Erythroblast (primary cell): ENCODE data around the gene SEMA7A.

ENCODE experiments used
- DNase-seq, 2 experiments: peaks; one replicate each; lab custom pipeline; 2025; lab: John Stamatoyannopoulos, UW
- GATA1 ChIP-seq: IDR thresholded peaks from 2 replicates; pipeline ENCODE4 v1.6.1; 2011; ENCODE audit warnings: low read depth, mild to moderate bottlenecking, control low read depth, low read length, moderate library complexity
- POLR2A ChIP-seq: IDR thresholded peaks from 2 replicates; pipeline ENCODE4 v1.6.1; 2011; ENCODE audit warnings: mild to moderate bottlenecking, low read length

The SEMA7A gene

DNA sequence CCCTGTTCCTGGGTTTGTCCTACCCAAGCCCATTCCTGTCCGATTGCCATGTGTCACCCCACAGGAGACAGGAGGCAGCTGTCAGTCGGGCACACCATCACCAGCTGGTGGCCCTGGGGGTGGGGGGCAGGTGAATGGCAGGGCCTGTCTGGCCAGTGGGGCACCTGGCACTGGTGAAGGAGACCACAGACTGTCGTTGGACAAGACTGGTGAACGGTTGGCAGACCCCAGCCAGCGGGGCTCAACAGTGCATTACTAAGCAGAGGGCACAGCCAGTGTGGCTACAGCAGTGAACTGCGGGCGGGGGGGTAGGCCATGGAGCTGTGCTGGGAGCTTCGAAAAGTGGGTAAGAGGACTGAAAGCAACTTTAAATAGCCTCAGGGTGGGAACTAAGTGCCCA is 2.1 kb downstream of the SEMA7A start:
- peak; percentile 33 to 51 for DNase-seq
- no peak for TF ChIP-seq GATA1
- TF ChIP-seq POLR2A: no peak

DNA sequence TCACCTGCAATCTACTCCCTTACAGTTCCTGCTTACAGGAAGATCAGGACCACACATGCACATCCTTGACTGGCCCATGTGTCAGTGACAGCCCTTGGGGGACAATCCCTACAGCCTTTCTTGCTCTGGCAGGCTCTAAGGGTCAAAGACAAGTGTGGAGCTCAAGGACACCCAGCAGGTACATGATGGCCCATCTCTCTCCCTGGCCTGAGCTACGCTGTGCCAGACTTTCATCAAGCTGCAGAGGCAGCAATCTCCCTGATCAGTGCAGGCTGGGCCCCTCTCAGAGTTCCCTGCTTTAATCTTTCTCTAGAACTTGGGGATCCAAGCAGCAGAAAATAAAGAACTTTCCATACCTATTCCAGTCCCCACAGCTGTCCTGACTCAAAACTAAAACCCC is 2.6 kb downstream of the SEMA7A start:
- peak; percentile 27 to 44 for DNase-seq
- TF ChIP-seq GATA1 (no peak), POLR2A (peak; percentile 8)

DNA sequence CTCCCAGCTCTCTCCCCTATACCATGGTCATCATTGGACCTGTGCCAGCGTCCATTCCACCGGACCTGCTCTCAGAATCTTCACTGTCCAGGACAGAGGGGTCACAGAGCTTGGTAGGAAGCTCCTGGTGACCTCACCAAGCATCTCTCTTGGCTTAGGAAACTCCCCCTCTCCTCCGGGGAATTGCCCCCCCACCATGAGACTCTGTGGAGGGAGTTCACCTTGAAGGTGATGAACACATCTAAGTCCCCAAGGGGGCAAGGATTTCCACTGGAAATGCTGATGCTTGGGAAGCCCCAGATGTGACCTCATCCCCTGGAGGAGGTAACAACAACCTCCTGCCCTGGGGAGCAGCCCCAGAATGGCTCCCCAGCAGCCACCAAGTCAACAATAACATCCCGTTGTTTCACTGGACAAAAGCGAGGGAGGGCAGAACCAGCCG is 3.2 kb downstream of the SEMA7A start:
- TF ChIP-seq POLR2A: no peak
- TF ChIP-seq GATA1: no peak
- no peak for DNase-seq

DNA sequence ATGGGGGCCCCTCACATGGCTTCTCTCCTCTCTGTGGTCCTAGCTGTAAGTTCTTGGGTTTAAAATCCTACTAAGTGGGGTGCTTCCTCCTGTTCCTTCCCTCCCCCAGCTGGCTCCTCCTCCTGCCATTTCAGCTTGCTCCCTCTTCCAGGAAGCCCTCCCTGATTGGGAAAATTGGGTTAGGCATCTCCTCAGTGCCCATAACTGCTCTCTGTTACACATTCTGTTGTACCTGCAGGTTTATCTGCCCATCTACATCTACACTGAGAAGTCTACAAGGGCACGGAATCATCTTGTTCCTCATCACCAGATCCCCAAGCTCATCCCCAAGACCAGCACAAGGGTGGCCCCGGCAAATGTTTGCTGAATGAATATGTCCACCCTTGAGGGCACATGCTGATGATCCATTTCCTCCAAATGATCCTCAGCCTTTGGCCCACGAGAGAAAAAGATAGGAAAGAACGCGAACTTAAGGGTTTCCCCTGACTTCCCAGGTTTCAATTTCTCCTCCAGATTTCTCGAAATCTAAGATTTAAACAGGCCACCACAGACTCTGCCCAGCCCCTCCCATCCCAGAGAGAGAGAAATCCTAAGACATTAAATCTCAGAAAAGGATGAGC is 3.9 kb downstream of the SEMA7A start:
- no peak for DNase-seq
- no peak for TF ChIP-seq GATA1
- TF ChIP-seq POLR2A: no peak

DNA sequence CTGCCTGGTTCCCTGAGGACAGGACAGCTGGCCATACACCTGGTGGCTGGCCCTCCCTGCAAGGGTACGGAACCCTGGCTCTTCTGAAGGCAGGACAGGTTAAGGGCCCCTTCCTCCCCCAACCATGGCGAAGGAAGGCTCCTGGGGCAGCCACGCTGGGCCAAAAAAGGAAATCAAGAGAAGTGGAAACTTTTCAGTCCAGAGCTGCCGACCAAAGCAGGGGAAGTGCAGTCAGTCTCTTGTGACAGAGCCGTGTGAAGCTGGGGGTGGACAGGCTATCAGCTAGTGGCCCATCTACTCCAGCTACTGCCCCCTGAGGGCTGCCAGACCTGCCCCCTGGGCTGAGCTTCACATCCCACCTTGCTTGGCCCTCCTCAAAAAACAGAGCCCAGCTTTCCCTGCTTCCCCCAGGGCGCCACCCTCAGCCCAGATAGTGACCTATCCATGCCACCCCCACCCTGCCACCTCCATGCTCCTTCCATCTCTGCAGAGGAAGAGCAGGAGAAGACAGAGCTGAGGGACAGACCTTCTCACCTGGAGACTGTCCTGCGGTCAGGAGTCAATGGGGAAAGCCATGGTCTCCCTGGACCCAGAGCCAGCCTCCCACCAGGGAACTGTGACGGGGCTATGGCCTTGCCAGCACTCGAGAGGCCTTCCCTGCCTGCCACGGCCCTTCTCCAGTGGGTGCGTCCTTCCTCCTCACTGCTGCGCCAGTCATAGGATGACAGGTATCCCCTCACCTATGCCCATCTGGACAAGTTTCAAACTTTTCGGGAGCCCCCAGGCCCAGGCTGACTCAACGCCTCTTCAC is 4.6 kb downstream of the SEMA7A start:
- no peak for TF ChIP-seq GATA1
- DNase-seq: no peak

DNA sequence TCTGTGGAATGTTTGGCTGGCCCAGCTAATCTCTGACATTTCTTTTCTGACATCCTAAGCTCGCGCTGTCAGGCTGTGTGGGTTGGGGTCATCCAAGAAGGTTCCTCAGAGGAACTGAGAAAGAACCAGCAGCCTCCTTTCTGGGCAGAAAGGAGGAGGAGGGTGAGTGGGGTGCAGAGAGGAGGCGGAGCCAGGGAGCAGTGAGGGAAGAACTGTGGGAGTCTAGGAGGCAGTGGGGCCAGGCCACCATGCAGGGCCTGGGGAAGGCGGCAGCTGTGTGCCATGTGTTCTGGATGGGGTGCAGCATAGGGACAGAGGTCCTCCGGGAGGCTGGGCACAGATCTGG is 5.3 kb downstream of the SEMA7A start:
- no peak for DNase-seq
- TF ChIP-seq POLR2A: no peak
- no peak for TF ChIP-seq GATA1

DNA sequence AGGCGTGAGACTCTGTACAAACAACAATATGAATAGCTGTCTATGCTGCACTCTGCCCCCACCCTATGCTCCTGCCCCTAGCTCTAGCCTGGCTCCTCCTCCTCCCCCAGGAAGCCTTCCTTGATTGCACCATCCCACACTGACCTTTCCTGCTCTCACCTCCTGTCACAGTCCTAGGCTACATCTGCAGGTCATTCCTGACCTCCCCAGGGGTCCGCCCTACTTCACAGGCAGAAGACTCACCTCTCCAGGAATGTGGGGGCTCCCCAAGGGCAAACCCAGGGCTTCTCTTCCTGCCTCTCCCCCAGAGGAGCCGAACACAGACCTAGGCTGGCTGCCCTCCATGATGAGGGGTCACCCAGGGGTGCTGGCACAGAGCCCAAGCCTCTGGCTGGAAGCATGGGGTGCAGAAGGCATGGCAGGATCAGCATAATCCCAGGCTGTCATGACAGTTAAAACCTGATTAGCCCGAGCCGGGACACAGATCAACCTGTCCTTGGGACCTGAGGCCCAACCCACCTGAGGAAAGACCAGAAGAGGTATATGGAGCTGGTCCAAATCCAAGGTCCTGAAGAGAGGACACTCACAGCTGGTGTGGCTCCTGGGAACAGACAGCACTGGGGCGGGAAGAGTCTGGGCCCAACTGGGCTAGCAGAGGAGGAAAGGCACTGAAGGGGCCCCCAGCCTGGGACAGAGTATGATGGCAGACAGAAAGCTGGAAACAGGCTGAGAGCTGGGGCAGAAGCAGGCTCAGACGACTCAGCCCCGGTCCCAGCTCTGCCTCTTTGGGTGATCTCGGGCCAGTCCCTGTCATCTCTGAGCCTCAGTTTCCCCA is 5.9 kb downstream of the SEMA7A start:
- no peak for TF ChIP-seq GATA1
- no peak for DNase-seq

DNA sequence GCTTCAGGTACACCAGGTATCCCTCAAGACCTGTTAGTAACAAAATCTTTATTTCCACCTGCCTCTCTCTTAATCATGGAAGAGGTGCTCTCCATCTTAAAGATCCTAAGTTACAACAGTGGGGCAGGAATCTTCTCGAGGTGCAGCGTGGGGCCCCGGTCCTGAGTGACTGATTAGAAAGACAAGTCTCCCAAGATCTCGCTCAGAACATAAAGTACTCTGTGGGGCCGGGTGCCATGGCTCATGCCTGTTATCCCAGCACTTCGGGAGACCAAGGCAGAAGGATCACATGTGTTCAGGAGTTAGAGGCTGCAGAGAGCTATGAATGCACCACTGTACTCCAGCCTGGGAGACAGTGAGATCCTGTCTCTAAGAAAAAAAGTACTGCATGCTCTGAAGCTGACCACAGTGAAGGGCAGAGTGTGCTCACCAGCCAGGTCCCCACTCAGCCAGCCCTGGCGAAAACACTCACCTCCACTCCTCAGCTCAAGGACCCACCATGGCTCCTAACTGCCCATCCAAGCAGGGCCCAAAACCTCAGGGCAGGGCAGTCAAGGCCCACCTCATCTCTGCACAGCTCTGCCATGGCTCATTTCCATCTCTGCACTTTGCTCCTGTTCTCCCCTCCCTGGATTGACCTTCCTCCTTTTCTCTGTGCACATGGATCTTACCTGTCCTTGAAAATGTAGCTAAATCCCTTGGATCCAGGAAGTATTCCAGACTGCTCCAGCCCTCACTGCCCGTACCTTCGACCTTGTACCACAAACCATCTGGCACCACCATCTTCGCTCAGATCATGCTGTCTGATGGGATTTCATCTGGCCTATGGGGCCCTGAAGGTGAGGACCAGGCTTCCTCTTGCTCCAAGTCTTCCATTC is 7.1 kb downstream of the SEMA7A start:
- no peak for TF ChIP-seq GATA1
- no peak for TF ChIP-seq POLR2A
- no peak for DNase-seq

DNA sequence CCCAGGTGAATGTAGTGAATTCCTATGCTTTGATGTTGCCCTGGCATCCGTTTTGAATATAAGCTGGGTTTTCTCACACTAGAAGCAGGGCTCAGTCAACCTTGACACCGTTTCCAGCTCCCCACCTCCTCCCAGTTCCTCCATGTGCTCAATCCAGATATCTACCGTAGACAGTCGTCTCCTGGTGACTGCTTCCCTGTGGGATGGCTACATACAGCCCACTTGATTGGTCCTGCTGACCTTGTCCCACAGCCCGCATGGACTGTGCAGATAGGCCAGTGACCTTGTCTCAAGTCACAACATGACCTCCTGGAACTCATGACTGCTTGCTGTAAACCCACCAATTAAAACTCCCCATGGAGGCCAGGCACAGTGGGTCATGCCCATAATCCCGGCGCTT is 8.1 kb downstream of the SEMA7A start:
- DNase-seq: peak; percentile 31 to 68
- TF ChIP-seq POLR2A (no peak), GATA1 (no peak)

DNA sequence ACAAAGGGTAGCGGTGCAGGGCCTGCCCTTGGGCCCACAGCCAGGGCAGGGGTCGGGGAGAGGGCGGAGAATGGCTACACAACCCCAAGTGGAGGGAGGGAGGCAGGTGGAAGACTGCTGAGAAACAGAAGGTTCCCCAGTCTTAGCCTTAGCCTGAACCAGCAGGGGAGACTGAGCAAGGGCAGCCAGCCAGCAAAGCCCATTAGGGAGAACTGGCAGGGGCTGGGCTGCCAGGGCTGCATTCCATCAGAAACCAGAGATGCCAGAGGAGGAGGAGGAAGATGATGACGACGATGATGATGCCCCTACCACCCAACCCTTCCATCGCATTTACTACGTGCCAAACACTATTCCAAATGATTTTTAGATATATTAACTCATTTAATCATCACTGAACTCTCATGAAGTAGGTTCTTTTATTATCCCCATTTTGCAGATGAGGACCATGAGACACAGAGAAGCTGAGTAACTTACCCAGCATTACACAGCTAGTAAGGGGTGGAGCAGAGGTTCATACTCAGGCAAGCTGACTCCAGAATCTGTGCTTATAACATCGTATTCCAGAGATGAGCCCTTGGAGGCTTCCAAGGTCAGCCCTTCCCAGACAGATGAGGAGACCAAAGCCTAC is 8.7 kb downstream of the SEMA7A start:
- DNase-seq: no peak
- TF ChIP-seq POLR2A (no peak), GATA1 (no peak)

DNA sequence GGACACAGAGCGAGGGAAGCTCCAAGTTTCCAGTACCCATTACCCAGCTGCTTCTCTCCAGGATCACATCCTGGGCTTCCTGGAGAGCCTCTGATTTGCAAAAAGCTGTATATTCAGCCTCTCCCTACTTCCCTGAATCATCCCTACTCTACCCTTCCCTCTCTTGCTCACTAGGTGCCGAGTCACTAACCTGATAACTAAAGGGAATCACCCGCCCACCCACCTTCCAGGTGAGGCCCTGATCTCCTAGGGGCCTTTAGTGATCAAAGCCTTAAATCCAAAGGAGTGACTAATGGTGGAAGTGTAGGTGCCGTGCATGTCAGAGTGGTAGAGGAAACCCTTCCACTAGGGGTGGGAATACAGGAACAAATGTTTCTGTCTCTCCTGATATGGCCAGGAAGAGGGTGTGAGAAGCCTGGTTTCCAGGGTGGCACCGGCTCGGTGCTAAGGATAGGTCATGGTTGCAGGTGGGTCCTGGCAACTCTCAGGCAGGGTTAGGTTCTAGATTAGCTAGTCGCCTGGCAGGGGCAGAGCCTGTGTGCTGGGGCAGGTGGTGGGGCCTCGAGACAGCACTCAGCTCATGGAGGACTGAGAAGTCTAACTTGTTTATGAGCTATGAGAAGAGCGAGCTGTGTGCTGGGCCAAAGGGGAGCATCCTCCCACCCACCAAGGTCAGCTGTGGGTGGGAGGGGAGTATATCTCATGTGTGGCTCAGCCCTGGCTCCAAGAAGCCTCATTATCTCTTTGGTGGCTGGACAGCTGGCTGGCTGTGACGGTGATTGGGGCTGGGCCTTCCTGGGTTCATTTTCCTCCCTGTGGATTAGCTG is 10.1 kb downstream of the SEMA7A start:
- DNase-seq: peak; percentile 82 to 87
- TF ChIP-seq POLR2A (peak; percentile 42), GATA1 (no peak)
